SK-MEL-5 (cell line): ENCODE results near the gene ASTN2. TPM values are rescaled to one million over a fixed set of nuclear protein-coding genes. Genes with fewer than 3 reads are reported as not detected.

Experiments
- DNase-seq: peaks from one replicate; pipeline ENCODE4 v3.0.0-alpha.2; 2016; ENCODE audit warnings: low read depth, low spot score
- in situ Hi-C: cut with HindIII; loops from 2 replicates; pipeline ENCODE4 v1.10.0; 2016; ENCODE audit warnings: low sequenced_read_pairs, high pct_unique_total_duplicates, low pct_unique_long_range_greater_than_20kb
- total RNA-seq: library from RNA; depleted of rRNA; stranded (reverse); fragments of >200 nt; shearing (Covaris generic); gene quantifications from 2 replicates; pipeline ENCODE4 v1.2.3, GENCODE V29; 2014

ASTN2 gene
- total RNA-seq, 1 experiment from 2014 or later = 11.9 TPM

- DNase-seq = no peak
- in situ Hi-C loops = no loop called here
Observed at GRCh38 chr9:116425244-116425643, 989.6 kb downstream of the ASTN2 start.

- DNase-seq = no peak
- in situ Hi-C loops = no loop called here
Observed at GRCh38 chr9:116423149-116423548, 991.7 kb downstream of the ASTN2 start.

DNA sequence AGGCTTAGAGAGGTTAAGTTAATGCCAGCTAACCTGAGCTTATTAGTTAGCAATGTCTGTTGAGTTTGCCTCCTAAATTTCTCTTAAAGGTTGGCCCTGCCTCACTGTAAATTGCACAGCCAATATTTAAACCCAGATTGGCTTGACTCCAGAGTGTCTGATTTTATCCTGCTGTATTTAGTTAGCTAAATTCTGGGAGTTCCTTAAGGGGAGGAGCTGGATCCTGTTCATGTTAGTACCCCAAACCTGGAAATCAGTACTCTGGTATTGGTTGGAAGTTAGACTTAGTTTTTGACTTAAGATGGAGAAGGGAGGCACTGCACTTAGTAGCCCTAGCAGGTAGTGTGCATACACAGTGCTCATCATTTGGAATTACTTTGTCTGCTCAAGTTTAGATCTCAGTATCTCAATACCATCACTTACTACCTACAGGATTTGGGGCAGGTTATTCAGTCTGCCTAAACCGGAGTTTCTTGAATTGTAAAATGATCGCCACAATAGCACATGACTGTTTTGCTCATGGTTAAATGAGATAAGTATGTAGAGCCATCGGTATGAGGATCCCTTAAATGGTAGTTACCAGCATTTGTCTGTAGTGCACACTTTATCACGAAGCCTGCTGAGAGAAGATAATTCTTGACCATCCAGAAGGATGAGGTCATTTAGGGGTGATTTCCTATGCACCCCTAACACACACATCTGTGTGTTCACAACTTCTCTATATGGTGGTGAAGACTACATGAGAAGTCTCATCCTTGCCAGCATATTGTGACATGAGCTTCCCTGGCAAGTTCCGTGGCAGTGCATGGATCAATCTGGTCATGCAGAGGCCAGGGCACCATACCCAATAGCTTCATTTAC, 992.5 kb downstream of the ASTN2 start:
- DNase-seq = no peak
- in situ Hi-C loops = no loop called here

DNA sequence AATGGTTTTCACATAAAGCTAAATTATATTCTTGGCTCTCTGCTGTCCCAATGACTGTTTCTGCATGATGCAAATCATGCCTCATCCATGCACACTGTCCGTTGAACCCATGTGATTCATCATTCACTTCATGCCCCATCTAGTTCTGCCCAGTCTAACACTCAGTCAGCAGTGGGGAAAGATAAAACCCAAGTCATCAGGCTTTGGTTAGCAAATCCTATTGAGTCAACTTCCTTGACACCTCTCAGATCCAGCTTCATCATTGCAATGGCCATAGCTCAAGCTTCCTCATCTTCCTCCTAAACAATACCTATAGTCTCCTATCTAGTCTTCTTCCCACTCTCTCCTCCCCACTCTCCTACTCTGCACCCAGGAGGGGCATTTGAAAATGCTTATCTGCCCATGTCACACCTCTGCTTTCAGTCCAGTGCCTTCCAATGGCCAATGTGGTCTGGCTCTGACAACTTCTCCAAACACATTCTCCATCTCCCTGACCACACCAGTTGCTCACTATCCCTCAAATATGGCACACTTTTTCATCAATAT, 993.8 kb downstream of the ASTN2 start:
- in situ Hi-C loops = no loop called here
- no peak for DNase-seq

DNA sequence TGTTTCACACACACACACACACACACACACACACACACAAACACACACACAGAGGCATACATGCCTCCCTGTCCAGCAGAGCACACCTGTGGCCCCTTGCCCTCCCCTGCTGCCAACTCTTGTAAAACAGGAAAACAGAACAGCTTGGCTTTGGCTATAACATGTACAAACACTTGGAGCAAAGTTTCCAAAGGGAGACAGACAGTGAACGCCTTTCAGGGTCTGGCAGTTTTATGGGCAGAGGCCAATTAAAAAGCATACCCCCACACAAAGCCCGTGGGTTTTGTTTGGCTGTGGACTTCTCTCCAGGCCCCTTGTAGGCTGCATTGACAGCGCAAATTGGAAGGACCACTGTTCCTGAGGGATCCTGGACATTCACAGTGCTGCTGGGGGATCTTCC, 995.7 kb downstream of the ASTN2 start:
- DNase-seq = no peak
- in situ Hi-C loops = no loop called here

DNA sequence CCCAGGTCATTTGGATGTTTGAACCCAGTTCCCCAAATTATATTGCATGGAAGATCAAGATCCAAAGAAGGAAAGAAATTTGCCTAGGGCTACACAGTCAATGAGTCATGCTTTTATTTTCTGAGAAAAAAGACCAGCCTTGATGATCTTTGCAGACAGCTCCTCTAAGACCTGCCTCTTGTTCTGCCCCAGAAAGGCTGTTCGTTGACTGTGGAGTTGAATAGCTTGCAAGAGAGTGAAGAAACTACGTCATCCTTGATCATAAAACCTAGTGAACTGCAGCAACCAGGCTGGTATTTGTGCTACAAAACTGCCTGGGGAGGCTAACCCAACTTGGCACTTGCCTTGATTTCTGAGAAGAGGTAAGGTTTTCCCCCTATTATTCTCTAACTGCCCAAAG, 997.4 kb downstream of the ASTN2 start:
- DNase-seq = peak; percentile 28
- in situ Hi-C loops = no loop called here

GRCh38 chr9:116416421-116416820, 998.4 kb downstream of the ASTN2 start:
- in situ Hi-C loops = no loop called here
- DNase-seq = no peak

DNA sequence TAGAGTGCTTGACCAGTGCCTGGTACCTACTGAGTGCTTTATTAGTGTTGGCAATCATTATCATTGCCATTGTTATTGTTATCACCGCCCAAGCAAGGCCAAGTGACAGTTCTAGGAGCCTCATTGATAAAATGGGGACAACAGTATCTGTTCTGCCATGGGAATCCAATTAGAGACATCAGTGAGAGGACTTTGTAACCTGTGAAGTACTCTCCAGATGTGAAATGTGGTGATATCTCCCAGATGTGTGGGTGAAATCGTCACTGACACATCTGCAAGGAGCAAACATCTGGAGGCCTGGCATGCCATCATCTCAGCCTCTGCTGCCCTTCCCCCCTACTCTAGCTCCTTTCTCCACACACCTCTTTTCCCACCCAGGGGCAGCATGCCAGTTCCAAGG, 1000.5 kb downstream of the ASTN2 start:
- in situ Hi-C loops = no loop called here
- no peak for DNase-seq

- in situ Hi-C loops = no loop called here
- DNase-seq = no peak
Observed at GRCh38 chr9:116411506-116411905, 1003.4 kb downstream of the ASTN2 start.

GRCh38 chr9:116409638-116410037, 1005.2 kb downstream of the ASTN2 start:
- DNase-seq = no peak
- in situ Hi-C loops = no loop called here

DNA sequence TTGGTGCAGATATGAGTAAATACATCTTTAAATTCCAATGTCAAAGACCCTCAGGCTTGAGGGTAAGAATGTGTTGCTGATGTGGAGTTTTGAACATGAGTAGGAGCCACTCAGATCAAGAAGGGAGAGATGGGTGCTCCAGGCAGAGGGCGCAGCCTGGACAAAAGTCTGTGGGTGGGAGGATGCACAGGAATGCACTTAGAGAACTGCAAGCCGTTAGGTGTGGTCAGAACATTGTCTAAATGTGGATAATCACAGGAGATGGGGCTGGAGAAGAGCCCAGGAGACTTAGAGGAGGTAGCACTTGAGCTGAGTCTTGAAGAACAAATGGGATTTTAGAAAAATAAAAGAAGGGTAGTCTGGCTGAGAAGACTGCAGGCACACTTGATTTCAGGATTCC, 1005.7 kb downstream of the ASTN2 start:
- in situ Hi-C loops = no loop called here
- DNase-seq = no peak

- no peak for DNase-seq
- in situ Hi-C loops = no loop called here
Observed at GRCh38 chr9:116406469-116406868, 1008.4 kb downstream of the ASTN2 start.

- DNase-seq = no peak
- in situ Hi-C loops = no loop called here
Observed at GRCh38 chr9:116405321-116405720, 1009.5 kb downstream of the ASTN2 start.

- DNase-seq = no peak
Observed at GRCh38 chr9:116404228-116404627, 1010.6 kb downstream of the ASTN2 start.

GRCh38 chr9:116403171-116403570, 1011.7 kb downstream of the ASTN2 start:
- DNase-seq = no peak
- in situ Hi-C loops = no loop called here

More at GRCh38 chr9:116404228-116404627, 1010.6 kb downstream of the ASTN2 start:
- in situ Hi-C loops = no loop called here

GRCh38 chr9:116395699-116396037, 1019.2 kb downstream of the ASTN2 start:
- DNase-seq = no peak
- in situ Hi-C loops = no loop called here

DNA sequence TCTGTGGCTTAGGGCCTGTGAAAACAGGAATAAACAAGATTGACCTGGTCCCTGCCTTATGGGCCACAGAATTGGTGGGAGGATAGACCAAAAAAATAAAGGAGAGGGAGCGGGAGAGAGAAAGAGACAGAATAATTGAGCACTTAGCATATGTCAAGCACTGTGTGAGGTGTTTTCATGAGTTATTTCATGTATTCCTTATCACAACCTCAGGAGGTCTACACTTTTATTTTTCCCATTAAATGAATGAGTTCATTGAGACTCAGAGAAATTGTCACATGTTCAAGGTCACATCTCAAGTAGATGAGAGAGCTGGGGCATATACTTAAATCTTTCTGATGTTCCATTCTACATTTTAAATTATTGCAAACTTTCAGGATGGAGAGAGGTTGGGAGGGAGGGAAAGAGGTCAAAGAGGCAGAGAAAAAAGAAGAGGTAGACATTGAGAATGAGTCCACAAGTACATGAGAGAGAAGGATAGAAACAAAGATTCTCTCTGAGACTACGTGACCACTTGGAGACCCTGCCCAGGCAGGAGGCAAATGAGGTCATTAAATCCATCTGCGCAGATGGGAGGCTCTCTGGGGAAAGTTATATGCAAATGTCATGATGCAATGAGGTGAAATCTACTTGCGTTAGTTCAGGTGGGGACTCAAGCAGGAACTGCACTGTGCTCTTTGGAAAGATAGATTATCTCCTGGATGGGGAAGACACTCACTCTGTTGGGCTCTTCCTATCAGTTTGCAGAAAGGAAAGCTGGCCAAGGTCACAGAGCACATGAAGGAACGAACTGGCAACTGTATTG, 1019.8 kb downstream of the ASTN2 start:
- in situ Hi-C loops = no loop called here
- no peak for DNase-seq

GRCh38 chr9:116394070-116394469, 1020.8 kb downstream of the ASTN2 start:
- in situ Hi-C loops = no loop called here
- no peak for DNase-seq

- in situ Hi-C loops = no loop called here
- no peak for DNase-seq
Observed at GRCh38 chr9:116393198-116393597, 1021.7 kb downstream of the ASTN2 start.
